ENCODE measurements around the gene KLRC1.

DNA sequence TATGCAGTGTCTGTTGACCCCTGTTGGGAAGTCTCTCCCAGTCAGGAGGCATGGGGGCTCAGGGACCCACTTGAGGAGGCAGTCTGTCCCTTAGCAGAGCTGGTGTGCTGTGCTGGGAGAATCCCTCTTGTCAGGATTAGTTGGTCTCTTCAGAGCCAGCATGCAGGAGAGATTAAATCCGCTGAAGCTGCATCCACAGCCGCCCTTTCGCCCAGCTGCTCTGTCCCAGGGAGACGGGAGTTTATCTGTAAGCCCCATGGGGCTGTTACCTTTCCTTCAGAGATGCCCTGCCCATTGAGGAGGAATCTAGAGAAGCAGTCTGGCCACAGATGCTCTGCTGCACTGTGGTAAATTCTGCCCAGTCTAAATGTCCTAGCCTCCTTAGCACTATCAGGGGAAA is 13.1 kb upstream of the KLRC1 start:
- TF ChIP-seq, protein P1, sequence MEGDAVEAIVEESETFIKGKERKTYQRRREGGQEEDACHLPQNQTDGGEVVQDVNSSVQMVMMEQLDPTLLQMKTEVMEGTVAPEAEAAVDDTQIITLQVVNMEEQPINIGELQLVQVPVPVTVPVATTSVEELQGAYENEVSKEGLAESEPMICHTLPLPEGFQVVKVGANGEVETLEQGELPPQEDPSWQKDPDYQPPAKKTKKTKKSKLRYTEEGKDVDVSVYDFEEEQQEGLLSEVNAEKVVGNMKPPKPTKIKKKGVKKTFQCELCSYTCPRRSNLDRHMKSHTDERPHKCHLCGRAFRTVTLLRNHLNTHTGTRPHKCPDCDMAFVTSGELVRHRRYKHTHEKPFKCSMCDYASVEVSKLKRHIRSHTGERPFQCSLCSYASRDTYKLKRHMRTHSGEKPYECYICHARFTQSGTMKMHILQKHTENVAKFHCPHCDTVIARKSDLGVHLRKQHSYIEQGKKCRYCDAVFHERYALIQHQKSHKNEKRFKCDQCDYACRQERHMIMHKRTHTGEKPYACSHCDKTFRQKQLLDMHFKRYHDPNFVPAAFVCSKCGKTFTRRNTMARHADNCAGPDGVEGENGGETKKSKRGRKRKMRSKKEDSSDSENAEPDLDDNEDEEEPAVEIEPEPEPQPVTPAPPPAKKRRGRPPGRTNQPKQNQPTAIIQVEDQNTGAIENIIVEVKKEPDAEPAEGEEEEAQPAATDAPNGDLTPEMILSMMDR (IDR thresholded peaks at IDR 0.05) = no peak
- no peak for TF ChIP-seq POLR2A (IDR thresholded peaks at IDR 0.05)

Measured in esophagus squamous epithelium (tissue), 4 donors.